WI38 (cell line): Measurements from ENCODE around the gene CPD.

ENCODE experiments used
- H3K4me3 ChIP-seq: 2 replicates; pipeline ENCODE4 v1.5.1; 2011; ENCODE audit warnings: low read depth, mild to moderate bottlenecking, control low read depth, low read length
- TF ChIP-seq, protein P1 (sequence below): IDR thresholded peaks from 2 replicates; pipeline ENCODE4 v1.5.1; 2012; ENCODE audit warnings: low read depth, mild to moderate bottlenecking, control low read depth, low read length

The CPD gene

DNA sequence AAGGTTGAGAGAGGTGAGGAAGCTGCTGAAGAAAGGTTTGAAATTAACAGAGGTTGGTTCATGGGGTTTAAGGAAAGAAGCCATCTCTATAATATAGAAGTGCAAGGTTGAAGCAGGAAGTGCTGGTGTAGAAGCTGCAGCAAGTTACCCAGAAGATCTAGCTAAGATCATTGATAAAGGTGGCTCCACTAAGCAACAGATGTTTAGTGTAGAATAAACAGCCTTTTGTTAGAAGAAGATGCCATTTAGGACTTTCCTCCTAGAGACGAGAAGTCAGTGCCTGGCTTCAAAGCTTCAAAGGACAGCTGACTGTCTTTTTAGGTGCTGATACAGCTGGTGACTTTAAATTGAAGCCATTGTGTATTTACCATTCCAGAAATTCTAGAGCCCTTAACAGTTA, 127.8 kb downstream of the CPD start:
- TF ChIP-seq, protein P1, sequence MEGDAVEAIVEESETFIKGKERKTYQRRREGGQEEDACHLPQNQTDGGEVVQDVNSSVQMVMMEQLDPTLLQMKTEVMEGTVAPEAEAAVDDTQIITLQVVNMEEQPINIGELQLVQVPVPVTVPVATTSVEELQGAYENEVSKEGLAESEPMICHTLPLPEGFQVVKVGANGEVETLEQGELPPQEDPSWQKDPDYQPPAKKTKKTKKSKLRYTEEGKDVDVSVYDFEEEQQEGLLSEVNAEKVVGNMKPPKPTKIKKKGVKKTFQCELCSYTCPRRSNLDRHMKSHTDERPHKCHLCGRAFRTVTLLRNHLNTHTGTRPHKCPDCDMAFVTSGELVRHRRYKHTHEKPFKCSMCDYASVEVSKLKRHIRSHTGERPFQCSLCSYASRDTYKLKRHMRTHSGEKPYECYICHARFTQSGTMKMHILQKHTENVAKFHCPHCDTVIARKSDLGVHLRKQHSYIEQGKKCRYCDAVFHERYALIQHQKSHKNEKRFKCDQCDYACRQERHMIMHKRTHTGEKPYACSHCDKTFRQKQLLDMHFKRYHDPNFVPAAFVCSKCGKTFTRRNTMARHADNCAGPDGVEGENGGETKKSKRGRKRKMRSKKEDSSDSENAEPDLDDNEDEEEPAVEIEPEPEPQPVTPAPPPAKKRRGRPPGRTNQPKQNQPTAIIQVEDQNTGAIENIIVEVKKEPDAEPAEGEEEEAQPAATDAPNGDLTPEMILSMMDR = no peak
- H3K4me3 ChIP-seq = no peak overlapping the region

DNA sequence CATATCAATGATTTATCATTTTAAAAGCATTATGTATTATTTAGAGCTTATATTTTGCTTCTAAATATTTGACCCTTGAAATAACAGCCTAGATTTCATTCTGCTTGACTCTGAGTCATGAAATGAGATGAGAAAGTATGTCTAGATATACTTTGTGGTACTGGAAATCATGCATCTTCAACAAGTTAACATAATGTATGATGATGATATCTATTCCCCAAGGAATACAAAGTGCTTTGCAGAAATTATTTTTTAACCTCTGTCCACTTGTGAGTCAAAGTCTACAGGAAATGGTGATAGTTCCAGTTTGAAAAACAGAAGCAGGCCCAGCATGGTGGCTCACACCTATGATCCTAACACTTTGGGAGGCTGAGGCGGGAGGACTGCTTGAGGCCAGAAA, 134.6 kb downstream of the CPD start:
- no peak overlapping the region for H3K4me3 ChIP-seq
- TF ChIP-seq, protein P1 = no peak

DNA sequence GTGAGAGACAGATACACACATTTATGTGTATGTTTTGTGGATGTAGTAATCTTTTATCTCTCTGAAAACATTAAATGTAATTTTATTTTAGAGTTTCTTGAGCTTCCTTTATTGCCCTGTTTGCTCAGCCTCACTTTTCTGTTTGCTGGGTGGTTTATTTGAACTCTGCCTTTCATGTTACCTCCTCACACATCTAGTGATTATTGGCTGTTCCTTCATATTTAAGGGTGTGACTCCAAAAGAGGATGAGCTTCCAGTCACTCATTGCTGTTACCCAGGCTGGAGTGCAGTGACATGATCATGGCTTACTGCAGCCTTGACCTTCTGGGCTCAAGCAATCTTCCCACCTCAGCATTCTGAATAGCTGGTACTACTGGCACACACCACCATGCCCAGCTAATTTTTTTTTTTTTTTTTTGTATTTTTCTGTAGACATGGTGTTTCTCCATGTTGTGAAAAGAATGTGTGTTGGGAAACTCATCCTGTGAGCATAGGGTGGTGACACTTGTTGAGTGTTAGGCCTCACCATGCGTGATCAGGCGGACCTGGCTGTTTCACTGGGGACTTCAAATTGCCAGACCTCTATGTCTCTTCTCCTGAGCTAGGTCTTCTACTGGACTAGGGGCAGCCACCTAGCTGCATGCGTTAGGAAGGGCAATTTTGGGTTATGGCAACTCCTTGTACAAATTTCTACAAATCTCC, 136.3 kb downstream of the CPD start:
- TF ChIP-seq, protein P1 = no peak
- H3K4me3 ChIP-seq = no peak overlapping the region

DNA sequence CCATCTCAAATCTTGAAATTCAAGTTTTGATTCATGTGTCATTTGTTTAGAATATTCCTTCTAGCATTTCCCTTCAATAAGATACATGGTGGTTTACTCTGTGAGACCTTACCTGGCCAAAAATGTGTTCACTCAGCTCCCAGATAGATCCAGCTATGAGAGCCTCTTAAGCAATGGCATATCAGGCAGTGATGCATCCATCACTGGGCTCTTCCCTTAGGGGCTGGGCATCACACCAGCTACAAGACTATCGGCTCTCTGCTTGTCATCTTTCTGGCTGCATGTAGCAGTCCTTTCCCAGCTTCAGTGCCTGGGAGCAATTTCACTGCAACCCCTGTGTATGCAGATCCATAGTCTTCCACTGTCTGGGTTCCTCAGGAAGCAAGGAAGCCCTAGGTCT, 139.1 kb downstream of the CPD start:
- TF ChIP-seq, protein P1 = no peak
- H3K4me3 ChIP-seq = no peak overlapping the region

DNA sequence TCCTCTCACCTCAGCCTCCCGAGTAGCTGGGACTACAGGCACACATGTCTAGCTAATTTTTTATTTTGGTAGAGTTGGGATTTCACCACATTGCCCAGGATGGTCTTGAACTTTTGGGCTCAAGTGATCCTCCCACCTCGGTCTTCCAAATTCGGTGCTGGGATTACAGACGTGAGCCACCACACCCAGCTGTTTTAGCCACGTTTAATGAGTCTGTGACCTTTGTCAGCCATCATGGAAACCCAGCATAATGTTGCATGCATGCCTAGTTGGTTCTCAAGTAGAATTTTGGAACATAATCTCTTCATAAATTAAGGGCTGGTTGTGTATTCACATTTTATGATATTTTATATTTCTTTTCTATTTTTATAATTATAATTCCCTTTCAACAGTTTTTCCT, 140.4 kb downstream of the CPD start:
- H3K4me3 ChIP-seq = no peak overlapping the region
- TF ChIP-seq, protein P1 = no peak
